Caco-2 (cell line): ENCODE data around the gene PTPN13. TPM values are rescaled to one million over a fixed set of nuclear protein-coding genes. Genes with fewer than 3 reads are reported as not detected.

Experiments used
- BruUV-seq: library from RNA; stranded (reverse); fragments of 400-500 nt; replicated peaks from 2 replicates; lab custom pipeline; 2021; lab: Mats Ljungman, UMichigan
- CTCF ChIA-PET: fragments of 300-600 bp; sonication (Branson Sonifier 250); formaldehyde crosslinking; loops from one replicate; lab custom pipeline; 2022; ENCODE audit warnings: antibody characterized with exemption; lab: Charles Lee
- POLR2A ChIA-PET: fragments of 300-600 bp; sonication (Branson Sonifier 250); formaldehyde crosslinking; loops from one replicate; lab custom pipeline; 2022; ENCODE audit warnings: antibody characterized with exemption; lab: Charles Lee
- DNase-seq, 2 experiments: peaks; one replicate each; pipeline versions ENCODE4 v3.0.0 to v3.0.0-alpha.2; 2020 to 2022
- H3K27me3 ChIP-seq: replicated peaks from 2 replicates; pipeline ENCODE4 v1.6.0; 2011; ENCODE audit warnings: low read length; ENCODE audit not compliant: control insufficient read depth, insufficient read depth
- H3K36me3 ChIP-seq: 2 replicates; pipeline ENCODE4 v1.5.1; 2011; ENCODE audit warnings: low read length; ENCODE audit not compliant: control insufficient read depth, insufficient read depth
- H3K4me1 ChIP-seq: fragments of 250-450 bp; sonication (Bioruptor Pico); 2 replicates; pipeline ENCODE4 v1.5.1; 2020; ENCODE audit warnings: mild to moderate bottlenecking
- H3K4me3 ChIP-seq: 2 replicates; pipeline ENCODE4 v1.5.1; 2011; ENCODE audit warnings: low read depth, mild to moderate bottlenecking, control low read depth, low read length
- H3K9me3 ChIP-seq: fragments of 250-450 bp; sonication (Bioruptor Pico); 2 replicates; pipeline ENCODE4 v1.5.1; 2020; ENCODE audit warnings: mild to moderate bottlenecking, moderate library complexity
- H3K27ac Mint-ChIP-seq: one replicate; pipeline ENCODE4 v1.8.0; 2022; ENCODE audit warnings: mixed read lengths; ENCODE audit not compliant: unreplicated experiment
- H3K27me3 Mint-ChIP-seq: one replicate; pipeline ENCODE4 v1.8.0; 2022; ENCODE audit warnings: mixed read lengths; ENCODE audit not compliant: insufficient read depth, unreplicated experiment
- H3K36me3 Mint-ChIP-seq: one replicate; pipeline ENCODE4 v1.8.0; 2022; ENCODE audit warnings: mild to moderate bottlenecking, mixed read lengths; ENCODE audit not compliant: insufficient read depth, unreplicated experiment
- H3K4me1 Mint-ChIP-seq: one replicate; pipeline ENCODE4 v1.8.0; 2022; ENCODE audit warnings: low read depth, mixed read lengths; ENCODE audit not compliant: unreplicated experiment
- H3K4me3 Mint-ChIP-seq: one replicate; pipeline ENCODE4 v1.8.0; 2022; ENCODE audit warnings: mild to moderate bottlenecking, moderate library complexity, mixed read lengths; ENCODE audit not compliant: unreplicated experiment
- H3K9me3 Mint-ChIP-seq: one replicate; pipeline ENCODE4 v1.8.0; 2022; ENCODE audit warnings: mixed read lengths; ENCODE audit not compliant: unreplicated experiment
- intact Hi-C: fragments of 100-400 bp; cut with micrococcal nuclease; formaldehyde crosslinking; loops from one replicate; pipeline ENCODE4 v1.10.0; 2022; ENCODE audit not compliant: unreplicated experiment
- total RNA-seq: library from RNA; stranded (reverse); gene quantifications from 2 replicates; pipeline ENCODE4 v1.2.3, GENCODE V29; 2022
- TF ChIP-seq, protein P1 (sequence below), 2 experiments: fragments of 200-600 bp in 1 of 2; IDR thresholded peaks; 1 replicate in 1 of 2; 2 replicates in 1 of 2; pipeline versions ENCODE4 v1.5.1 to v1.8.0; 2011 to 2022; ENCODE audit warnings: antibody characterized with exemption in 1 of 2, control low read depth in 1 of 2, inconsistent platforms in 1 of 2, low read depth in 1 of 2, low read length in 1 of 2, mild to moderate bottlenecking in 1 of 2, moderate library complexity in 1 of 2; ENCODE audit not compliant: insufficient read depth in 1 of 2, severe bottlenecking in 1 of 2, unreplicated experiment in 1 of 2

PTPN13 gene
- total RNA-seq, 1 experiment from 2014 or later, result 12.1 TPM

GRCh38 chr4:86721412-86721811, 127.3 kb downstream of the PTPN13 start:
- H3K36me3 ChIP-seq, result no peaks in the 10 kb centered on the region
- no peaks in the 10 kb centered on the region for H3K27me3 ChIP-seq
- no TSS peak for BruUV-seq
- intact Hi-C loops, result no loop called here
- no peaks in the 10 kb centered on the region for H3K4me1 ChIP-seq
- Mint-ChIP-seq H3K36me3 (no peaks in the 10 kb centered on the region), H3K4me3 (no peak overlapping the region), H3K27ac (no peak overlapping the region), H3K9me3 (no peaks in the 10 kb centered on the region), H3K27me3 (no peaks in the 10 kb centered on the region), H3K4me1 (no peaks in the 10 kb centered on the region)
- no peaks in the 10 kb centered on the region for H3K9me3 ChIP-seq
- ChIA-PET POLR2A (interaction anchor here (0.7 kb wide), 1 partner anchor 374 kb away, joined by 4 read pairs; no protein-coding TSS in a partner anchor), CTCF (no interaction called here)
- no peak overlapping the region for H3K4me3 ChIP-seq
- DNase-seq, result no peak
- TF ChIP-seq, protein P1, sequence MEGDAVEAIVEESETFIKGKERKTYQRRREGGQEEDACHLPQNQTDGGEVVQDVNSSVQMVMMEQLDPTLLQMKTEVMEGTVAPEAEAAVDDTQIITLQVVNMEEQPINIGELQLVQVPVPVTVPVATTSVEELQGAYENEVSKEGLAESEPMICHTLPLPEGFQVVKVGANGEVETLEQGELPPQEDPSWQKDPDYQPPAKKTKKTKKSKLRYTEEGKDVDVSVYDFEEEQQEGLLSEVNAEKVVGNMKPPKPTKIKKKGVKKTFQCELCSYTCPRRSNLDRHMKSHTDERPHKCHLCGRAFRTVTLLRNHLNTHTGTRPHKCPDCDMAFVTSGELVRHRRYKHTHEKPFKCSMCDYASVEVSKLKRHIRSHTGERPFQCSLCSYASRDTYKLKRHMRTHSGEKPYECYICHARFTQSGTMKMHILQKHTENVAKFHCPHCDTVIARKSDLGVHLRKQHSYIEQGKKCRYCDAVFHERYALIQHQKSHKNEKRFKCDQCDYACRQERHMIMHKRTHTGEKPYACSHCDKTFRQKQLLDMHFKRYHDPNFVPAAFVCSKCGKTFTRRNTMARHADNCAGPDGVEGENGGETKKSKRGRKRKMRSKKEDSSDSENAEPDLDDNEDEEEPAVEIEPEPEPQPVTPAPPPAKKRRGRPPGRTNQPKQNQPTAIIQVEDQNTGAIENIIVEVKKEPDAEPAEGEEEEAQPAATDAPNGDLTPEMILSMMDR (IDR thresholded peaks at IDR 0.05; ENCODE audit: insufficient read depth in 1 of 2, low read depth in 1 of 2, low read length in 1 of 2, severe bottlenecking in 1 of 2, unreplicated experiment in 1 of 2), result no peak

DNA sequence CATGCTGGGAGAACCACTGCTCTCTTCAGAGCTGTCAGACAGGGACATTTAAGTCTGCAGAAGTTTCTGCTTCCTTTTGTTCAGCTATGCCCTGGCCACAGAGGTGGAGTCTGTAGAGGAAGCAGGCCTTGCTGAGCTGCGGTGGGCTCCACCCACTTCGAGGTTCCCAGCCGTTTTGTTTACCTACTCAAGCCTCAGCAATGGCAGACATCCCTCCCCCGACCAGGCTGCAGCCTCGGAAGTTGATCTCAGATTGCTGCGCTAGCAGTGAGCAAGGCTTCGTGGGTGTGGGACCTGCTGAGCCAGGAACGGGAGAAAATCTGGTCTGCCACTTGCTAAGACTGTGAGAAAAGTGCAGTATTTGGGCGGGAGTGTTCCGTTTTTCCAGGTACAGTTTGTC, 136.2 kb downstream of the PTPN13 start:
- Histone ChIP-seq H3K4me1 (no peaks in the 10 kb centered on the region), H3K9me3 (no peaks in the 10 kb centered on the region), H3K4me3 (no peak overlapping the region), H3K27me3 (no peaks in the 10 kb centered on the region), H3K36me3 (no peaks in the 10 kb centered on the region)
- H3K27me3 Mint-ChIP-seq, result no peaks in the 10 kb centered on the region
- no peak overlapping the region for H3K4me3 Mint-ChIP-seq
- no peak for DNase-seq
- H3K27ac Mint-ChIP-seq, result no peak overlapping the region
- TF ChIP-seq, protein P1 (IDR thresholded peaks at IDR 0.05; ENCODE audit: insufficient read depth in 1 of 2, low read depth in 1 of 2, low read length in 1 of 2, severe bottlenecking in 1 of 2, unreplicated experiment in 1 of 2), result no peak
- no peaks in the 10 kb centered on the region for H3K36me3 Mint-ChIP-seq
- intact Hi-C loops, result no loop called here
- POLR2A ChIA-PET, result no interaction called here
- CTCF ChIA-PET, result no interaction called here
- H3K4me1 Mint-ChIP-seq, result no peaks in the 10 kb centered on the region
- H3K9me3 Mint-ChIP-seq, result peaks cover 10% of the 10 kb centered on the region
- BruUV-seq, result no TSS peak

- POLR2A ChIA-PET, result no interaction called here
- Histone ChIP-seq H3K4me1 (no peaks in the 10 kb centered on the region), H3K36me3 (no peaks in the 10 kb centered on the region), H3K4me3 (no peak overlapping the region), H3K9me3 (no peaks in the 10 kb centered on the region), H3K27me3 (no peaks in the 10 kb centered on the region)
- no peak overlapping the region for H3K4me3 Mint-ChIP-seq
- TF ChIP-seq, protein P1 (IDR thresholded peaks at IDR 0.05; ENCODE audit: insufficient read depth in 1 of 2, low read depth in 1 of 2, low read length in 1 of 2, severe bottlenecking in 1 of 2, unreplicated experiment in 1 of 2), result no peak
- no peak overlapping the region for H3K27ac Mint-ChIP-seq
- H3K9me3 Mint-ChIP-seq, result peaks cover 16% of the 10 kb centered on the region
- intact Hi-C loops, result no loop called here
- H3K4me1 Mint-ChIP-seq, result no peaks in the 10 kb centered on the region
- no peaks in the 10 kb centered on the region for H3K27me3 Mint-ChIP-seq
- no TSS peak for BruUV-seq
- DNase-seq, result no peak
- H3K36me3 Mint-ChIP-seq, result peaks cover 17% of the 10 kb centered on the region
- CTCF ChIA-PET, result no interaction called here
Observed at GRCh38 chr4:86737244-86737643, 143.1 kb downstream of the PTPN13 start.
